ENCODE results near the gene GPR3.

GPR3 gene

DNA sequence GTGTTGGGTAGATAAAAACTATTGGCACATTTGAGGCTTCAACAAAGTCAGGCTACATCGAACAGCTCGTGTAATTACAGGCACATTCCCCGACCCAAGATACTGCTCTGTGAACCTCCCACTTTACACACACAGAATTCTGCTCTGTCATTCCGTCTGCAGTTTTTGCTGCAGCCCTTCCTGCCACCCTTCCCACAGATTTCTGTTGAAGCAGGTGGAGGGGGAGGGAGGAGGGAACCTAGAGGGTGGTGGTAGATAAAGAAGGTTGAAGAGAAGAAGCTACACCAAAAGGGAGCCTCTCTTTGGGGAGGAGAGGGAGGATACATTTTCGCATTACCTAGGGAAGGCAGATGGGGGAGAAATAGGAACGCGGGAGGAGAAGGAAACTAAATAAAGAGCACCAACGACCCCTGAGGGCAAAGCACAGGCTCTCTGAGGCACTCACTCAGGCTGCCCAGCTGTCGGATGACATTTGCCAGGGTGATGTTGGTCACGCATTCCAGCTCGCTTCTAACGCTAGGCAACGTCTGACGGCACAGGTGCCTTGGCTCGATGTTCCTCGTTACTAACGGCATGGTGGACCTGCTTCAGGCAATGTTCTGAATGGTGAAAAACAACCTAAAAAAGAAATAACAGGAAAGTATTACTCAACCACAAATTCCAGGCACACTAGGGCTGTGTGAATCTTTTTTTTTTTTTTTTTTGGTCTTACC lies 36.0 kb downstream of the GPR3 start:
- H3K79me2 ChIP-seq (ENCODE audit: insufficient read depth, low read length) = peaks cover 82% of the 10 kb centered on the region
- H3K9me3 ChIP-seq (ENCODE audit: insufficient read depth, low read depth, low read length) = no peaks in the 10 kb centered on the region
- H3K4me3 ChIP-seq (ENCODE audit: low read length, poor library complexity, severe bottlenecking) = peak overlapping the region; percentile 62
- no peak overlapping the region for H2AFZ ChIP-seq (ENCODE audit: low read length)
- no peaks in the 10 kb centered on the region for H3K9me2 ChIP-seq (replicated peaks; ENCODE audit: low read depth, low read length)
- TF ChIP-seq, protein P1, sequence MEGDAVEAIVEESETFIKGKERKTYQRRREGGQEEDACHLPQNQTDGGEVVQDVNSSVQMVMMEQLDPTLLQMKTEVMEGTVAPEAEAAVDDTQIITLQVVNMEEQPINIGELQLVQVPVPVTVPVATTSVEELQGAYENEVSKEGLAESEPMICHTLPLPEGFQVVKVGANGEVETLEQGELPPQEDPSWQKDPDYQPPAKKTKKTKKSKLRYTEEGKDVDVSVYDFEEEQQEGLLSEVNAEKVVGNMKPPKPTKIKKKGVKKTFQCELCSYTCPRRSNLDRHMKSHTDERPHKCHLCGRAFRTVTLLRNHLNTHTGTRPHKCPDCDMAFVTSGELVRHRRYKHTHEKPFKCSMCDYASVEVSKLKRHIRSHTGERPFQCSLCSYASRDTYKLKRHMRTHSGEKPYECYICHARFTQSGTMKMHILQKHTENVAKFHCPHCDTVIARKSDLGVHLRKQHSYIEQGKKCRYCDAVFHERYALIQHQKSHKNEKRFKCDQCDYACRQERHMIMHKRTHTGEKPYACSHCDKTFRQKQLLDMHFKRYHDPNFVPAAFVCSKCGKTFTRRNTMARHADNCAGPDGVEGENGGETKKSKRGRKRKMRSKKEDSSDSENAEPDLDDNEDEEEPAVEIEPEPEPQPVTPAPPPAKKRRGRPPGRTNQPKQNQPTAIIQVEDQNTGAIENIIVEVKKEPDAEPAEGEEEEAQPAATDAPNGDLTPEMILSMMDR (conservative IDR thresholded peaks at IDR 0.05; ENCODE audit: low read length) = 0 out of 2 replicates have a peak, but pooled peaks have one; percentile 14
- TF ChIP-seq EZH2phosphoT487 (IDR thresholded peaks at IDR 0.05; ENCODE audit: borderline replicate concordance) = no peak
- no peaks in the 10 kb centered on the region for H3K27me3 ChIP-seq (ENCODE audit: insufficient read depth, low read length, poor library complexity, severe bottlenecking)
- peaks cover 86% of the 10 kb centered on the region for H3K4me1 ChIP-seq (ENCODE audit: insufficient read depth, low read length, poor library complexity, severe bottlenecking)
- H3K4me2 ChIP-seq (ENCODE audit: low read depth, low read length, poor library complexity, severe bottlenecking) = peak overlapping the region; percentile 80
- peak overlapping the region; percentile 74 for H3K9ac ChIP-seq (ENCODE audit: low read depth, low read length, poor library complexity, severe bottlenecking)
- peaks cover 27% of the 10 kb centered on the region; the same call in 1 of the 2 replicates for H3K36me3 ChIP-seq (ENCODE audit: insufficient read depth, low read length)
- H4K20me1 ChIP-seq (ENCODE audit: insufficient read depth, low read length, poor library complexity, severe bottlenecking) = no peaks in the 10 kb centered on the region
- H3F3A ChIP-seq (ENCODE audit: low read depth) = peaks cover 19% of the 10 kb centered on the region

- H2AFZ ChIP-seq (ENCODE audit: low read length) = no peak overlapping the region
- H3K4me2 ChIP-seq (ENCODE audit: low read depth, low read length, poor library complexity, severe bottlenecking) = peak overlapping the region; percentile 80
- no peaks in the 10 kb centered on the region for H3K9me3 ChIP-seq (ENCODE audit: insufficient read depth, low read depth, low read length)
- peak overlapping the region; percentile 74 for H3K9ac ChIP-seq (ENCODE audit: low read depth, low read length, poor library complexity, severe bottlenecking)
- no peaks in the 10 kb centered on the region for H4K20me1 ChIP-seq (ENCODE audit: insufficient read depth, low read length, poor library complexity, severe bottlenecking)
- no peak for TF ChIP-seq EZH2phosphoT487 (IDR thresholded peaks at IDR 0.05; ENCODE audit: borderline replicate concordance)
- TF ChIP-seq, protein P1 (conservative IDR thresholded peaks at IDR 0.05; ENCODE audit: low read length) = no peak
- peaks cover 82% of the 10 kb centered on the region for H3K79me2 ChIP-seq (ENCODE audit: insufficient read depth, low read length)
- peaks cover 27% of the 10 kb centered on the region; the same call in 1 of the 2 replicates for H3K36me3 ChIP-seq (ENCODE audit: insufficient read depth, low read length)
- H3K9me2 ChIP-seq (replicated peaks; ENCODE audit: low read depth, low read length) = no peaks in the 10 kb centered on the region
- peak overlapping the region; percentile 62 for H3K4me3 ChIP-seq (ENCODE audit: low read length, poor library complexity, severe bottlenecking)
- H3K4me1 ChIP-seq (ENCODE audit: insufficient read depth, low read length, poor library complexity, severe bottlenecking) = peaks cover 86% of the 10 kb centered on the region
- H3K27me3 ChIP-seq (ENCODE audit: insufficient read depth, low read length, poor library complexity, severe bottlenecking) = no peaks in the 10 kb centered on the region
- H3F3A ChIP-seq (ENCODE audit: low read depth) = peaks cover 19% of the 10 kb centered on the region
These were observed 36.6 kb downstream of the GPR3 start for GRCh38 chr1:27429029-27429425.

- Histone ChIP-seq H2AFZ (ENCODE audit: low read length) (no peak overlapping the region), H3K4me2 (ENCODE audit: low read depth, low read length, poor library complexity, severe bottlenecking) (peak overlapping the region; percentile 80), H3K9me3 (ENCODE audit: insufficient read depth, low read depth, low read length) (no peaks in the 10 kb centered on the region), H3K9me2 (replicated peaks; ENCODE audit: low read depth, low read length) (no peaks in the 10 kb centered on the region), H3F3A (ENCODE audit: low read depth) (peaks cover 19% of the 10 kb centered on the region), H3K27me3 (ENCODE audit: insufficient read depth, low read length, poor library complexity, severe bottlenecking) (no peaks in the 10 kb centered on the region), H3K4me3 (ENCODE audit: low read length, poor library complexity, severe bottlenecking) (peak overlapping the region; percentile 61), H4K20me1 (ENCODE audit: insufficient read depth, low read length, poor library complexity, severe bottlenecking) (no peaks in the 10 kb centered on the region), H3K4me1 (ENCODE audit: insufficient read depth, low read length, poor library complexity, severe bottlenecking) (peaks cover 92% of the 10 kb centered on the region), H3K79me2 (ENCODE audit: insufficient read depth, low read length) (peaks cover 84% of the 10 kb centered on the region), H3K9ac (ENCODE audit: low read depth, low read length, poor library complexity, severe bottlenecking) (peak overlapping the region; percentile 74), H3K36me3 (ENCODE audit: insufficient read depth, low read length) (peaks cover 13% of the 10 kb centered on the region; the same call in 1 of the 2 replicates)
- no peak for TF ChIP-seq EZH2phosphoT487 (IDR thresholded peaks at IDR 0.05; ENCODE audit: borderline replicate concordance)
- TF ChIP-seq, protein P1 (conservative IDR thresholded peaks at IDR 0.05; ENCODE audit: low read length) = no peak
These were observed 38.6 kb downstream of the GPR3 start for GRCh38 chr1:27430903-27431600.
